ENCODE data around the gene GPR108.

GRCh38 chr19:6683971-6684370, 53.4 kb downstream of the GPR108 start:
- no peak for TF ChIP-seq CTCF (IDR thresholded peaks at IDR 0.05 in 4 of 5, conservative IDR thresholded peaks at IDR 0.05 in 1 of 5)
- TF ChIP-seq POLR2A (IDR thresholded peaks at IDR 0.05) = no peak

Measured in gastrocnemius medialis (tissue), 4 donors.